H1 (cell line): Measurements from ENCODE around the gene DKKL1. TPM values are rescaled to one million over a fixed set of nuclear protein-coding genes. Genes with fewer than 3 reads are reported as not detected.

Source experiments
- CTCF ChIA-PET: fragments of 300-600 bp; sonication (Branson Sonifier 250); formaldehyde crosslinking; loops from one replicate; lab custom pipeline; 2021; ENCODE audit not compliant: partially characterized antibody; lab: Charles Lee
- POLR2A ChIA-PET: fragments of 300-600 bp; sonication (Branson Sonifier 250); formaldehyde crosslinking; loops from one replicate; lab custom pipeline; 2021; ENCODE audit warnings: inconsistent platforms; ENCODE audit not compliant: partially characterized antibody; lab: Charles Lee
- DNase-seq, 2 experiments: peaks; one replicate each; pipeline versions ENCODE4 v3.0.0 to v3.0.0-alpha.2; 2010 to 2022; ENCODE audit warnings: low spot score in 2 of 2, low read depth in 1 of 2, mixed read lengths in 1 of 2
- FAIRE-seq: peaks from 2 replicates; lab custom pipeline; 2011; peaks lifted over from hg19 to GRCh38; lab: Jason Lieb, UNC
- H2AFZ ChIP-seq: 2 replicates; pipeline ENCODE4 v1.8.1; 2012; ENCODE audit warnings: low read length, inconsistent platforms
- H2AK5ac ChIP-seq: 2 replicates; pipeline ENCODE4 v1.6.1; 2013; ENCODE audit warnings: low read depth, low read length
- H2BK120ac ChIP-seq: replicated peaks from 2 replicates; pipeline ENCODE3; 2013; ENCODE audit warnings: low read depth, low read length, inconsistent platforms
- H2BK12ac ChIP-seq: 2 replicates; pipeline ENCODE4 v1.6.1; 2013; ENCODE audit warnings: low read depth, low read length
- H2BK15ac ChIP-seq: 2 replicates; pipeline ENCODE4 v1.6.1; 2013; ENCODE audit warnings: low read length
- H2BK20ac ChIP-seq: 2 replicates; pipeline ENCODE4 v1.6.1; 2013; ENCODE audit warnings: low read length
- H2BK5ac ChIP-seq: 2 replicates; pipeline ENCODE4 v1.6.1; 2013; ENCODE audit warnings: low read depth, low read length
- H3K14ac ChIP-seq: 2 replicates; pipeline ENCODE4 v1.6.1; 2013; ENCODE audit warnings: inconsistent platforms; ENCODE audit not compliant: insufficient read length
- H3K18ac ChIP-seq: 2 replicates; pipeline ENCODE4 v1.6.1; 2013; ENCODE audit warnings: low read length; ENCODE audit errors: extremely low read depth
- H3K23ac ChIP-seq: 2 replicates; pipeline ENCODE4 v1.6.1; 2013; ENCODE audit warnings: inconsistent platforms; ENCODE audit not compliant: insufficient read length
- H3K23me2 ChIP-seq: 2 replicates; pipeline ENCODE4 v1.6.1; 2013; ENCODE audit warnings: low read depth, low read length
- H3K27ac ChIP-seq: 2 replicates; pipeline ENCODE4 v1.6.1; 2011; ENCODE audit warnings: low read depth, low read length, inconsistent platforms
- H3K27me3 ChIP-seq, 4 experiments: replicated peaks in 1 of 4; 1 replicate in 1 of 4; 2 replicates in 3 of 4; pipeline versions ENCODE4 v1.6.1 to v1.8.1; 2011 to 2013; ENCODE audit warnings: low read length in 3 of 4, mild to moderate bottlenecking in 3 of 4, inconsistent platforms in 2 of 4, mixed read lengths in 2 of 4, moderate library complexity in 1 of 4; ENCODE audit not compliant: control insufficient read depth in 3 of 4, insufficient read depth in 3 of 4; ENCODE audit errors: extremely low read depth in 1 of 4
- H3K36me3 ChIP-seq, 4 experiments: 2 replicates each; pipeline versions ENCODE4 v1.6.1 to v1.8.1; 2011 to 2013; ENCODE audit warnings: mild to moderate bottlenecking in 4 of 4, low read length in 3 of 4, moderate library complexity in 2 of 4, control low read depth in 1 of 4, inconsistent platforms in 1 of 4; ENCODE audit not compliant: insufficient read depth in 4 of 4, control insufficient read depth in 2 of 4
- H3K4ac ChIP-seq: replicated peaks from 2 replicates; pipeline ENCODE3; 2013; ENCODE audit warnings: low read length, low read depth, mixed read lengths, inconsistent platforms; ENCODE audit not compliant: insufficient read length
- H3K4me1 ChIP-seq, 4 experiments: replicated peaks in 1 of 4; 1 replicate in 1 of 4; 2 replicates in 3 of 4; pipeline versions ENCODE4 v1.6.1 to v1.8.1; 2011 to 2013; ENCODE audit warnings: low read length in 3 of 4, inconsistent platforms in 2 of 4, mixed read lengths in 1 of 4; ENCODE audit not compliant: insufficient read depth in 4 of 4, control insufficient read depth in 3 of 4
- H3K4me2 ChIP-seq, 2 experiments: 2 replicates each; pipeline versions ENCODE4 v1.6.1 to v1.8.1; 2011 to 2013; ENCODE audit warnings: low read depth in 2 of 2, low read length in 2 of 2, control low read depth in 1 of 2, inconsistent platforms in 1 of 2, mild to moderate bottlenecking in 1 of 2; ENCODE audit not compliant: insufficient read depth in 1 of 2
- H3K4me3 ChIP-seq, 4 experiments: fragments of 200-600, 300-600 bp in 1 of 4; sonication (generic), shearing (Covaris generic), sonication (Bioruptor Twin) in 1 of 4; 2 replicates each; pipeline versions ENCODE4 v1.5.1 to v1.8.1; 2011 to 2016; ENCODE audit warnings: low read length in 4 of 4, low read depth in 3 of 4, control low read depth in 2 of 4, inconsistent platforms in 2 of 4, mild to moderate bottlenecking in 2 of 4, mixed read lengths in 1 of 4, moderate library complexity in 1 of 4; ENCODE audit not compliant: insufficient read depth in 2 of 4; ENCODE audit errors: extremely low read depth in 1 of 4
- H3K56ac ChIP-seq: replicated peaks from 2 replicates; pipeline ENCODE3; 2013; ENCODE audit warnings: low read depth, mild to moderate bottlenecking, mixed read lengths, low read length, inconsistent platforms; ENCODE audit not compliant: insufficient read length
- H3K79me1 ChIP-seq: 2 replicates; pipeline ENCODE4 v1.6.1; 2013; ENCODE audit warnings: low read depth, low read length, control low read depth
- H3K79me2 ChIP-seq, 2 experiments: 2 replicates each; pipeline versions ENCODE4 v1.6.1 to v1.8.1; 2012 to 2013; ENCODE audit warnings: low read length in 2 of 2, mild to moderate bottlenecking in 2 of 2, inconsistent platforms in 1 of 2; ENCODE audit not compliant: insufficient read depth in 2 of 2, control insufficient read depth in 1 of 2
- H3K9ac ChIP-seq, 4 experiments: replicated peaks in 1 of 4; 1 replicate in 1 of 4; 2 replicates in 3 of 4; pipeline versions ENCODE4 v1.6.1 to v1.8.1; 2011 to 2013; ENCODE audit warnings: low read depth in 3 of 4, low read length in 3 of 4, control low read depth in 2 of 4, mild to moderate bottlenecking in 2 of 4, moderate library complexity in 2 of 4, inconsistent platforms in 1 of 4; ENCODE audit errors: extremely low read depth in 1 of 4
- H3K9me3 ChIP-seq, 2 experiments: 2 replicates each; pipeline versions ENCODE4 v1.6.1 to v1.8.1; 2012 to 2013; ENCODE audit warnings: mild to moderate bottlenecking in 2 of 2, moderate library complexity in 2 of 2, control low read depth in 1 of 2, inconsistent platforms in 1 of 2, low read depth in 1 of 2, low read length in 1 of 2, mixed read lengths in 1 of 2; ENCODE audit not compliant: insufficient read depth in 2 of 2
- H4K20me1 ChIP-seq, 2 experiments: replicated peaks in 1 of 2; 2 replicates each; pipeline versions ENCODE3 to v1.8.1; 2011 to 2013; ENCODE audit warnings: inconsistent platforms in 2 of 2, low read length in 2 of 2, mild to moderate bottlenecking in 1 of 2; ENCODE audit not compliant: insufficient read depth in 2 of 2, control insufficient read depth in 1 of 2
- H4K5ac ChIP-seq: 2 replicates; pipeline ENCODE4 v1.6.1; 2013; ENCODE audit warnings: low read length, low read depth, mixed read lengths, inconsistent platforms; ENCODE audit not compliant: insufficient read length
- H4K8ac ChIP-seq: 2 replicates; pipeline ENCODE4 v1.8.0; 2013; ENCODE audit warnings: mild to moderate bottlenecking, moderate library complexity, low read length, inconsistent platforms; ENCODE audit not compliant: insufficient read depth; ENCODE audit errors: extremely low read depth
- H4K91ac ChIP-seq: replicated peaks from 2 replicates; pipeline ENCODE3; 2013; ENCODE audit warnings: low read length, mixed read lengths, inconsistent platforms; ENCODE audit not compliant: insufficient read length
- JUN ChIP-seq: IDR thresholded peaks from 2 replicates; pipeline ENCODE4 v1.6.1; 2011; ENCODE audit warnings: low read depth, mild to moderate bottlenecking, improper control_type of control experiment, low read length
- RNF2 ChIP-seq: fragments of 200-900, 300-1000 bp; sonication (generic); IDR thresholded peaks from 2 replicates; pipeline ENCODE4 v1.7.1; 2016; ENCODE audit warnings: borderline replicate concordance, low read depth, mild to moderate bottlenecking, antibody characterized with exemption, low read length; ENCODE audit not compliant: poor library complexity, severe bottlenecking; ENCODE audit errors: missing control alignments
- SIN3A ChIP-seq, 2 experiments: IDR thresholded peaks in 1 of 2; conservative IDR thresholded peaks in 1 of 2; 2 replicates each; pipeline ENCODE4 v1.6.1; 2011 to 2012; ENCODE audit warnings: low read length in 2 of 2, improper control_type of control experiment in 1 of 2, low read depth in 1 of 2, mild to moderate bottlenecking in 1 of 2
- SP1 ChIP-seq: IDR thresholded peaks from 2 replicates; pipeline ENCODE4 v1.6.1; 2011; ENCODE audit warnings: low read depth, low read length
- TAF1 ChIP-seq: IDR thresholded peaks from 2 replicates; pipeline ENCODE4 v1.6.1; 2011; ENCODE audit warnings: mild to moderate bottlenecking, low read depth, low read length
- polyA plus RNA-seq, 7 experiments: library from polyadenylated mRNA; depleted of rRNA in 3 of 7; stranded (reverse) in 5 of 7; unstranded in 2 of 7; fragments of >200 nt in 5 of 7; fragments of 200-250 nt in 2 of 7; gene quantifications; 1 replicate in 5 of 7; 2 replicates in 1 of 7; 4 replicates in 1 of 7; pipeline versions ENCODE4 v1.2.1 to v1.2.3, GENCODE V29; 2011 to 2013; ENCODE audit warnings: missing spikeins in 2 of 7, mixed read lengths in 2 of 7
- total RNA-seq: library from RNA; stranded (reverse); fragmentation: NEBNext Ultra II Directional; extraction: Animal tissue kit (Norgen Biotek cat#: 25700); gene quantifications from 2 replicates; pipeline ENCODE4 v1.2.1, GENCODE V29; 2021
- TF ChIP-seq, protein P1 (sequence below): IDR thresholded peaks from 2 replicates; pipeline ENCODE4 v1.6.1; 2012; ENCODE audit warnings: low read length, inconsistent platforms

The DKKL1 gene
- total and polyA plus RNA-seq, 2 of the 8 experiments (the other 6 are each of a cell fraction or from before 2014, with no cell fraction given): 2.6 to 6.8 TPM

DNA sequence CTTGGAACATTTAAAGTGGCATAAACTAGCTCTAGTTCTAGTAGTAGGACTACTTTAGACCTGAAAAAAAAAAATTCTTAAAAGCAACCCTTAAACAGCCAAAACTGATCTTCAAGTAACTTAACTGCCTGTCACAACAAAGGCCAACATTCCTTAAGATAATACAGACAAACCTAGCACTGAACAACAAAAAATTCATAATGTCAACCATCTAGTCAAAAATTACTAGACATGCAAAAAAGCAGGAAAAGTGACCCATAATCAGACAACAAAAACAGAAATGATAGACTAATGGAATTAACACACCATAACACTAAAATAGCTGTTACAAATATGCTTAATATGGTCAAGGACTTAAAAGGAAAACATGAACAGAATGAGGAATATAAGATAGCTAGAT lies 45.4 kb upstream of the DKKL1 start:
- H4K91ac ChIP-seq: no peak overlapping the region
- H2BK15ac ChIP-seq: no peak overlapping the region
- H3K14ac ChIP-seq: no peak overlapping the region
- H3K23me2 ChIP-seq: no peaks in the 10 kb centered on the region
- H3K56ac ChIP-seq: no peak overlapping the region
- H3K9ac ChIP-seq: no peak overlapping the region
- no peak overlapping the region for H3K18ac ChIP-seq
- H3K27me3 ChIP-seq: no peaks in the 10 kb centered on the region
- H3K79me1 ChIP-seq: no peaks in the 10 kb centered on the region
- no peak for DNase-seq
- no peak overlapping the region for H2AK5ac ChIP-seq
- H4K8ac ChIP-seq: no peak overlapping the region
- H3K36me3 ChIP-seq: no peaks in the 10 kb centered on the region
- no peak overlapping the region for H3K4ac ChIP-seq
- H3K79me2 ChIP-seq: no peaks in the 10 kb centered on the region
- no peak overlapping the region for H3K4me2 ChIP-seq
- ChIA-PET POLR2A (interaction anchor here (0.6 kb wide), 1 partner anchor 17 kb away, joined by 3 read pairs; no protein-coding TSS in a partner anchor), CTCF (interaction anchor here (0.6 to 3.3 kb wide), 7 partner anchors 10 to 99 kb away, joined by 3 to 14 read pairs (median 4); no protein-coding TSS in a partner anchor)
- FAIRE-seq: no peak
- H3K4me1 ChIP-seq: no peaks in the 10 kb centered on the region
- H2BK120ac ChIP-seq: no peak overlapping the region
- H3K23ac ChIP-seq: no peak overlapping the region
- no peak overlapping the region for H2BK5ac ChIP-seq
- H4K5ac ChIP-seq: no peak overlapping the region
- no peaks in the 10 kb centered on the region for H4K20me1 ChIP-seq
- H2BK12ac ChIP-seq: no peak overlapping the region
- H2AFZ ChIP-seq: no peak overlapping the region
- H3K9me3 ChIP-seq: peaks cover 0 to 13% of the 10 kb centered on the region in 2 experiments; a peak in 2 of 4 replicates
- no peak overlapping the region for H3K4me3 ChIP-seq
- no peak overlapping the region for H3K27ac ChIP-seq
- no peak overlapping the region for H2BK20ac ChIP-seq
- TF ChIP-seq SP1 (no peak), RNF2 (no peak), JUN (no peak), SIN3A (conservative IDR thresholded peaks at IDR 0.05 in 1 of 2, IDR thresholded peaks at IDR 0.05 in 1 of 2; ENCODE audit: low read depth in 1 of 2, low read length in 2 of 2) (no peak), TAF1 (no peak)
- TF ChIP-seq, protein P1, sequence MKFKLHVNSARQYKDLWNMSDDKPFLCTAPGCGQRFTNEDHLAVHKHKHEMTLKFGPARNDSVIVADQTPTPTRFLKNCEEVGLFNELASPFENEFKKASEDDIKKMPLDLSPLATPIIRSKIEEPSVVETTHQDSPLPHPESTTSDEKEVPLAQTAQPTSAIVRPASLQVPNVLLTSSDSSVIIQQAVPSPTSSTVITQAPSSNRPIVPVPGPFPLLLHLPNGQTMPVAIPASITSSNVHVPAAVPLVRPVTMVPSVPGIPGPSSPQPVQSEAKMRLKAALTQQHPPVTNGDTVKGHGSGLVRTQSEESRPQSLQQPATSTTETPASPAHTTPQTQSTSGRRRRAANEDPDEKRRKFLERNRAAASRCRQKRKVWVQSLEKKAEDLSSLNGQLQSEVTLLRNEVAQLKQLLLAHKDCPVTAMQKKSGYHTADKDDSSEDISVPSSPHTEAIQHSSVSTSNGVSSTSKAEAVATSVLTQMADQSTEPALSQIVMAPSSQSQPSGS: no peak
